HEK293 (cell line): ENCODE results near the gene UBE2G1.

Source experiments
- CTCF ChIA-PET: fragments of 350-600 bp; formaldehyde crosslinking; extraction: SDS; loops from one replicate; lab custom pipeline; 2021; ENCODE audit warnings: antibody characterized with exemption; lab: Yijun Ruan, JAX
- POLR2A ChIA-PET: fragments of 300-600 bp; formaldehyde crosslinking; extraction: SDS; loops from one replicate; lab custom pipeline; 2020; ENCODE audit warnings: antibody characterized with exemption, inconsistent platforms; lab: Yijun Ruan, JAX
- H3K27ac ChIP-seq: fragments of 200-500 bp; sonication (Bioruptor generic); 2 replicates; pipeline ENCODE4 v1.5.1; 2014; ENCODE audit warnings: low read depth, low read length, control low read depth, inconsistent platforms; ENCODE audit errors: extremely low read depth
- H3K36me3 ChIP-seq, 2 experiments: fragments of 200-500 bp in 1 of 2; sonication (Bioruptor generic) in 1 of 2; 1 replicate in 1 of 2; 2 replicates in 1 of 2; pipeline ENCODE4 v1.5.1; 2014 to 2017; ENCODE audit warnings: inconsistent platforms in 2 of 2, low read length in 2 of 2; ENCODE audit not compliant: control insufficient read depth in 2 of 2, insufficient read depth in 1 of 2
- H3K4me1 ChIP-seq: fragments of 200-500 bp; sonication (Bioruptor generic); 2 replicates; pipeline ENCODE4 v1.5.1; 2014; ENCODE audit warnings: mild to moderate bottlenecking, low read length, inconsistent platforms; ENCODE audit not compliant: control insufficient read depth, insufficient read depth
- H3K4me3 ChIP-seq: 2 replicates; pipeline ENCODE4 v1.5.1; 2011; ENCODE audit warnings: low read depth, mild to moderate bottlenecking, control low read depth, low read length, moderate library complexity
- H3K9me3 ChIP-seq: fragments of 200-500 bp; sonication (Bioruptor generic); 2 replicates; pipeline ENCODE4 v1.5.1; 2014; ENCODE audit warnings: low read depth, low read length, inconsistent platforms; ENCODE audit not compliant: control insufficient read depth, insufficient read depth
- GLI4 ChIP-seq: fragments of 450-650 bp; formaldehyde crosslinking; IDR thresholded peaks from 2 replicates; pipeline ENCODE4 v1.5.1; 2016; ENCODE audit warnings: missing biosample characterization, missing genetic modification characterization
- HIC1 ChIP-seq: fragments of 450-650 bp; formaldehyde crosslinking; IDR thresholded peaks from 2 replicates; pipeline ENCODE4 v1.5.1; 2016; ENCODE audit warnings: missing biosample characterization, missing genetic modification characterization
- KLF1 ChIP-seq: fragments of 450-650 bp; formaldehyde crosslinking; IDR thresholded peaks from 2 replicates; pipeline ENCODE4 v1.5.1; 2016; ENCODE audit warnings: missing biosample characterization, missing genetic modification characterization
- OSR2 ChIP-seq: fragments of 450-650 bp; formaldehyde crosslinking; IDR thresholded peaks from 2 replicates; pipeline ENCODE4 v1.5.1; 2016; ENCODE audit warnings: missing biosample characterization, missing genetic modification characterization
- PRDM1 ChIP-seq: fragments of 450-650 bp; formaldehyde crosslinking; IDR thresholded peaks from 2 replicates; pipeline ENCODE4; 2016; ENCODE audit warnings: missing biosample characterization, missing genetic modification characterization
- REST ChIP-seq: fragments of 450-650 bp; formaldehyde crosslinking; IDR thresholded peaks from 2 replicates; pipeline ENCODE4 v1.5.1; 2016; ENCODE audit warnings: missing biosample characterization, missing genetic modification characterization
- SCRT2 ChIP-seq: fragments of 450-650 bp; formaldehyde crosslinking; IDR thresholded peaks from 2 replicates; pipeline ENCODE4 v1.5.1; 2016; ENCODE audit warnings: missing biosample characterization, missing genetic modification characterization
- SP7 ChIP-seq: fragments of 450-650 bp; formaldehyde crosslinking; IDR thresholded peaks from 2 replicates; pipeline ENCODE4 v1.5.1; 2016; ENCODE audit warnings: missing biosample characterization, missing genetic modification characterization
- ZBTB21 ChIP-seq: fragments of 450-650 bp; formaldehyde crosslinking; IDR thresholded peaks from 2 replicates; pipeline ENCODE4 v1.5.1; 2017; ENCODE audit warnings: missing biosample characterization, missing genetic modification characterization
- ZEB2 ChIP-seq: fragments of 450-650 bp; formaldehyde crosslinking; IDR thresholded peaks from 2 replicates; pipeline ENCODE4 v1.5.1; 2016; ENCODE audit warnings: missing biosample characterization, missing genetic modification characterization
- ZNF132 ChIP-seq: fragments of 450-650 bp; formaldehyde crosslinking; IDR thresholded peaks from 2 replicates; pipeline ENCODE4 v1.5.1; 2017; ENCODE audit warnings: missing biosample characterization, missing genetic modification characterization, borderline replicate concordance
- ZNF2 ChIP-seq: fragments of 450-650 bp; formaldehyde crosslinking; IDR thresholded peaks from 2 replicates; pipeline ENCODE4 v1.5.1; 2016; ENCODE audit warnings: missing biosample characterization, missing genetic modification characterization
- ZNF544 ChIP-seq: fragments of 450-650 bp; formaldehyde crosslinking; IDR thresholded peaks from 2 replicates; pipeline ENCODE4 v1.5.0; 2017; ENCODE audit warnings: missing biosample characterization, missing genetic modification characterization
- ZNF560 ChIP-seq: fragments of 450-650 bp; formaldehyde crosslinking; IDR thresholded peaks from 2 replicates; pipeline ENCODE4 v1.5.1; 2017; ENCODE audit warnings: missing biosample characterization, missing genetic modification characterization, borderline replicate concordance
- ZNF629 ChIP-seq: fragments of 450-650 bp; formaldehyde crosslinking; IDR thresholded peaks from 2 replicates; pipeline ENCODE4 v1.5.1; 2017; ENCODE audit warnings: missing biosample characterization, missing genetic modification characterization
- ZNF639 ChIP-seq: fragments of 450-650 bp; formaldehyde crosslinking; IDR thresholded peaks from 2 replicates; pipeline ENCODE4 v1.5.1; 2016; ENCODE audit warnings: missing biosample characterization, missing genetic modification characterization
- ZNF776 ChIP-seq: fragments of 450-650 bp; formaldehyde crosslinking; IDR thresholded peaks from 2 replicates; pipeline ENCODE4 v1.5.0; 2017; ENCODE audit warnings: missing biosample characterization, missing genetic modification characterization, borderline replicate concordance
- ZXDB ChIP-seq: fragments of 450-650 bp; formaldehyde crosslinking; IDR thresholded peaks from 2 replicates; pipeline ENCODE4 v1.5.1; 2016; ENCODE audit warnings: missing biosample characterization, missing genetic modification characterization

The UBE2G1 gene

GRCh38 chr17:4329838-4330237, 36.6 kb downstream of the UBE2G1 start (continued):
- TF ChIP-seq ZNF629 (tag by site-specific recombination) = peak; percentile 98
- TF ChIP-seq ZNF132 (tag by site-specific recombination) = no peak
- no peak for TF ChIP-seq REST
- no peak for TF ChIP-seq ZXDB (tag by site-specific recombination)
- peak; percentile 81 for TF ChIP-seq HIC1 (tag by site-specific recombination)
- TF ChIP-seq SP7 (tag by site-specific recombination) = peak; percentile 54; the same call in 1 of the 2 replicates
- 0 out of 2 replicates have a peak, but pooled peaks have one; percentile 31 for TF ChIP-seq SCRT2 (tag by site-specific recombination)
- TF ChIP-seq ZNF2 (tag by site-specific recombination) = 0 out of 2 replicates have a peak, but pooled peaks have one; percentile 29
- TF ChIP-seq PRDM1 (tag by site-specific recombination) = peak; percentile 80
- peak; percentile 93 for TF ChIP-seq ZBTB21 (tag by site-specific recombination)
- TF ChIP-seq ZNF639 = peak; percentile 36; the same call in 1 of the 2 replicates
- no peak for TF ChIP-seq ZNF544 (tag by site-specific recombination)
- TF ChIP-seq ZEB2 (tag by site-specific recombination) = peak; percentile 55
- peak; percentile 70 for TF ChIP-seq OSR2 (tag by site-specific recombination)

GRCh38 chr17:4327606-4328005, 38.9 kb downstream of the UBE2G1 start:
- H3K4me1 ChIP-seq = peaks cover 27% of the 10 kb centered on the region

GRCh38 chr17:4326608-4327007, 39.9 kb downstream of the UBE2G1 start:
- ChIA-PET CTCF (no interaction called here), POLR2A (no interaction called here)
- H3K4me3 ChIP-seq = no peak overlapping the region
- H3K36me3 ChIP-seq = peaks cover 0 to 4% of the 10 kb centered on the region in 2 experiments; a peak in 2 of 3 replicates
- no peak overlapping the region for H3K27ac ChIP-seq
- TF ChIP-seq ZNF776 (tag by site-specific recombination) (no peak), ZNF560 (0 out of 2 replicates have a peak, but pooled peaks have one; percentile 11)
- no peaks in the 10 kb centered on the region for H3K9me3 ChIP-seq
- peaks cover 17% of the 10 kb centered on the region for H3K4me1 ChIP-seq

More at GRCh38 chr17:4327606-4328005, 38.9 kb downstream of the UBE2G1 start:
- Histone ChIP-seq H3K9me3 (no peaks in the 10 kb centered on the region), H3K36me3 (peaks cover 0 to 4% of the 10 kb centered on the region in 2 experiments; a peak in 2 of 3 replicates), H3K27ac (no peak overlapping the region), H3K4me3 (no peak overlapping the region)
- TF ChIP-seq GLI4 (tag by site-specific recombination) = no peak
- peak; percentile 44; the same call in 1 of the 2 replicates for TF ChIP-seq KLF1 (tag by site-specific recombination)
- CTCF ChIA-PET = interaction anchor here (0.7 kb wide), 1 partner anchor 10 kb away, joined by 3 read pairs; no protein-coding TSS in a partner anchor
- POLR2A ChIA-PET = interaction anchor here (1.6 kb wide), 1 partner anchor 39 kb away, joined by 4 read pairs; the partner anchor contains the start of gene UBE2G1
